HFFc6 (cell line): ENCODE results near the gene NPB. TPM values are rescaled to one million over a fixed set of nuclear protein-coding genes. Genes with fewer than 3 reads are reported as not detected.
A peak's percentile ranks its signal among the peaks of the same experiment; 100 is the strongest.

Experiments used
- DNase-seq: peaks from one replicate; pipeline ENCODE4 v3.0.0-alpha.2; 2018
- H3K27ac Mint-ChIP-seq: 2 replicates; pipeline ENCODE4 v1.8.0; 2020; ENCODE audit warnings: mild to moderate bottlenecking, mixed read lengths
- H3K27me3 Mint-ChIP-seq: 2 replicates; pipeline ENCODE4 v1.8.0; 2021; ENCODE audit warnings: mild to moderate bottlenecking, moderate library complexity, mixed read lengths; ENCODE audit not compliant: insufficient read depth
- H3K36me3 Mint-ChIP-seq: 2 replicates; pipeline ENCODE4 v1.8.0; 2021; ENCODE audit warnings: low read depth, mixed read lengths
- H3K4me1 Mint-ChIP-seq: 2 replicates; pipeline ENCODE4 v1.8.0; 2020; ENCODE audit warnings: low read depth, mixed read lengths
- H3K4me3 Mint-ChIP-seq: 2 replicates; pipeline ENCODE4 v1.8.0; 2020; ENCODE audit warnings: mild to moderate bottlenecking, moderate library complexity, mixed read lengths
- H3K9me3 Mint-ChIP-seq: 2 replicates; pipeline ENCODE4 v1.8.0; 2020; ENCODE audit warnings: mild to moderate bottlenecking, mixed read lengths
- long read RNA-seq: library from polyadenylated mRNA; unstranded; transcript quantifications from one replicate; pipeline ENCODE4 v2.0.0, GENCODE V29; 2019
- total RNA-seq, 6 experiments: library from RNA; stranded (reverse); fragmentation: NEBNext Ultra II Directional; extraction: Animal tissue kit (Norgen Biotek cat#: 25700); gene quantifications; 2 replicates in 1 of 6; 3 replicates in 5 of 6; pipeline ENCODE4 v1.2.3, GENCODE V29; 2021
- TF ChIP-seq, protein P1 (sequence below): fragments of 200-600 bp; sonication (generic); IDR thresholded peaks from 2 replicates; pipeline ENCODE4 v1.5.0; 2021; ENCODE audit warnings: antibody characterized with exemption, mild to moderate bottlenecking

Gene NPB
- total RNA-seq: 1 to 10 TPM in 1 of 6 experiments, under 1 TPM in 5; 0.53 to 1.5 (median 0.71) TPM
- long read RNA-seq, partial matches to known transcripts: 0 of 3 reads
- long read RNA-seq, other reads (novel, unspliced or antisense): 0 of 3 reads

GRCh38 chr17:81902023-81902652 is at the start of gene NPB:
Gene NPB, plus strand, starts transcription at chr17:81902238. Its CDS starts 40 bp downstream, at chr17:81902278.
- H3K4me3 Mint-ChIP-seq: peak within 1 kb of the TSS; percentile 25; the same call in 1 of the 2 replicates
- no peak for DNase-seq
- TF ChIP-seq, protein P1, sequence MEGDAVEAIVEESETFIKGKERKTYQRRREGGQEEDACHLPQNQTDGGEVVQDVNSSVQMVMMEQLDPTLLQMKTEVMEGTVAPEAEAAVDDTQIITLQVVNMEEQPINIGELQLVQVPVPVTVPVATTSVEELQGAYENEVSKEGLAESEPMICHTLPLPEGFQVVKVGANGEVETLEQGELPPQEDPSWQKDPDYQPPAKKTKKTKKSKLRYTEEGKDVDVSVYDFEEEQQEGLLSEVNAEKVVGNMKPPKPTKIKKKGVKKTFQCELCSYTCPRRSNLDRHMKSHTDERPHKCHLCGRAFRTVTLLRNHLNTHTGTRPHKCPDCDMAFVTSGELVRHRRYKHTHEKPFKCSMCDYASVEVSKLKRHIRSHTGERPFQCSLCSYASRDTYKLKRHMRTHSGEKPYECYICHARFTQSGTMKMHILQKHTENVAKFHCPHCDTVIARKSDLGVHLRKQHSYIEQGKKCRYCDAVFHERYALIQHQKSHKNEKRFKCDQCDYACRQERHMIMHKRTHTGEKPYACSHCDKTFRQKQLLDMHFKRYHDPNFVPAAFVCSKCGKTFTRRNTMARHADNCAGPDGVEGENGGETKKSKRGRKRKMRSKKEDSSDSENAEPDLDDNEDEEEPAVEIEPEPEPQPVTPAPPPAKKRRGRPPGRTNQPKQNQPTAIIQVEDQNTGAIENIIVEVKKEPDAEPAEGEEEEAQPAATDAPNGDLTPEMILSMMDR: no peak
- no peak within 1 kb of the TSS; the same call in 1 of the 2 replicates for H3K27ac Mint-ChIP-seq
- peaks cover 7% of the 10 kb centered on the region for H3K27me3 Mint-ChIP-seq
- no peaks in the 10 kb centered on the region for H3K9me3 Mint-ChIP-seq
- H3K36me3 Mint-ChIP-seq: peaks cover 17% of the 10 kb centered on the region
- H3K4me1 Mint-ChIP-seq: peaks cover 26% of the 10 kb centered on the region

DNA sequence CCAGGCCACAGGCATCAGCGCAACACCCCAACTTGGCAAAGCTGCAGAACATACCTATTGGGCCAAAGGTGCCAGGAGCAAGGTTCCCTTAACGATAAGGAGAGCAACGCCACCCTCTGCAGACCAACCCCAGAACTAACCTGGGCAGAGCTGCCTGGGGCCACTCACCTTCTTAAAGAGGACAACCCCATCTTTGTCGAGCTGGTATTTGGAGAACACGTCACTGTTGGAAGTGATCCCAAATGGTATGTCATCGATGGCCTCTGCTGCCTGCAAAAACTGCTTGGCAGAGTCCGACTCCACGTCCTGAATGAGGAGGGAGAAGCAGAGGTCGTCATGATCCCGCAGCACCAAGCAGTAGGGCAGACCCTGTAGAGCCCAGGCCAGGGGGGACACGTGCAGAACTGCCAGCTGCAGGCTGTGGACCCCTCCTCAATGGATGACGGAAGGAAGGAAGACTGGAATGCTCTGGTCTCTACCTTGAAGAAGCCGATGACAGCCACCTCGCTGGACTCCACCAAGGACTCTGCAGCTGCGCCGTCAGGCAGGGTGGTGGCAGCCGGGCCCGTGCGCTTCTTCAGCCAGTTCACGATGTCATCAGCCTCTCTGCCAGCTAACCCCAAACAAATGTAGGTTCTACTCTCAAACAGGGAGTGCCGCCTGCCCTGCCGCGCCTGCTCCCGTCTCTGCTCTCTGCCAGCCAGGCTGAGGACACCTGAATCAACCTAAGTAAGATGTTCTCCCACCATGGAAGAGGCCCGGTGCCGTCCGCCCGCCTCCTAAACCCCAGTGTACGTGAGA is 46.9 kb upstream of the NPB start:
- DNase-seq: no peak
- H3K4me1 Mint-ChIP-seq: peaks cover 13% of the 10 kb centered on the region
- TF ChIP-seq, protein P1: no peak
- peaks cover 4% of the 10 kb centered on the region for H3K27me3 Mint-ChIP-seq
- no peak overlapping the region; the same call in 1 of the 2 replicates for H3K27ac Mint-ChIP-seq
- H3K4me3 Mint-ChIP-seq: no peak overlapping the region
- H3K36me3 Mint-ChIP-seq: peaks cover 35% of the 10 kb centered on the region
- no peaks in the 10 kb centered on the region for H3K9me3 Mint-ChIP-seq

DNA sequence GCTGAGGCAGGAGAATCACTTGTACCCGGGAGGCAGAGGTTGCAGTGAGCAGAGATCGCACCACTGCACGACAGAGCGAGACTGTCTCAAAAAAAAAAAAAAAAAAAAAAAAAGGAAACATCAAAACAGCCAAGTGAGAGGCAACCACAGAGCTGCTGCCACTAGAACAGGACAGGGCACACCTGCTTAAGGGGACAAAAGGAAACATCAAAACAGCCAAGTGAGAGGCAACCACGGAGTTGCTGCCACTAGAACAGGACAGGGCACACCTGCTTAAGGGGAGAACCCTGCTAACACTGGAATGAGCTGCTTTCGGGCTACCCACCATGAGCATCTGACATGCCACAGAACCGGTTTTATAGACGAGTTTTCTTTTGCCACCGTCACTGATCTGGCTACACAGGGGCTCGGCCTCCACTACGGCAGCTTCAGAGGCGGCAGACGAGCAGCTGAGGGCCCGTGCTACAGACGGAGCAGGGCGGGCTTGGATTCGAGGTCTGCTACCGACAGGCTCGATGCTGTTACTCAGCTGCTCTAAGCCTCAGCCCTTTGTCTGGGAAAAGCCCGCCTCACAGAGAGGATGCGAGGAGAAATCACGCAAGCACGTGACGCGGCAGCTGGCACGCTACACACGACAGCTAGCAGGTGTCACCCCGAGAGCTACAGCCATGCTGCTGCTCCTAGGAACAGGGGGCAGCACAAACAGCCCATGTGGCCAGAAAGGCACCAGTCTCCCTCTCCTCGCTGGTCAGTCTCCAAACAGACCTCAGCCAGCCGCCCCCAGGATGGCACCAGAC is 43.7 kb upstream of the NPB start:
- DNase-seq: no peak
- Mint-ChIP-seq H3K4me1 (peaks cover 22% of the 10 kb centered on the region), H3K9me3 (no peaks in the 10 kb centered on the region), H3K27ac (peak overlapping the region; percentile 65; the same call in 1 of the 2 replicates), H3K4me3 (peak overlapping the region; percentile 92), H3K36me3 (peaks cover 27% of the 10 kb centered on the region), H3K27me3 (peaks cover 10% of the 10 kb centered on the region)
- TF ChIP-seq, protein P1: no peak

DNA sequence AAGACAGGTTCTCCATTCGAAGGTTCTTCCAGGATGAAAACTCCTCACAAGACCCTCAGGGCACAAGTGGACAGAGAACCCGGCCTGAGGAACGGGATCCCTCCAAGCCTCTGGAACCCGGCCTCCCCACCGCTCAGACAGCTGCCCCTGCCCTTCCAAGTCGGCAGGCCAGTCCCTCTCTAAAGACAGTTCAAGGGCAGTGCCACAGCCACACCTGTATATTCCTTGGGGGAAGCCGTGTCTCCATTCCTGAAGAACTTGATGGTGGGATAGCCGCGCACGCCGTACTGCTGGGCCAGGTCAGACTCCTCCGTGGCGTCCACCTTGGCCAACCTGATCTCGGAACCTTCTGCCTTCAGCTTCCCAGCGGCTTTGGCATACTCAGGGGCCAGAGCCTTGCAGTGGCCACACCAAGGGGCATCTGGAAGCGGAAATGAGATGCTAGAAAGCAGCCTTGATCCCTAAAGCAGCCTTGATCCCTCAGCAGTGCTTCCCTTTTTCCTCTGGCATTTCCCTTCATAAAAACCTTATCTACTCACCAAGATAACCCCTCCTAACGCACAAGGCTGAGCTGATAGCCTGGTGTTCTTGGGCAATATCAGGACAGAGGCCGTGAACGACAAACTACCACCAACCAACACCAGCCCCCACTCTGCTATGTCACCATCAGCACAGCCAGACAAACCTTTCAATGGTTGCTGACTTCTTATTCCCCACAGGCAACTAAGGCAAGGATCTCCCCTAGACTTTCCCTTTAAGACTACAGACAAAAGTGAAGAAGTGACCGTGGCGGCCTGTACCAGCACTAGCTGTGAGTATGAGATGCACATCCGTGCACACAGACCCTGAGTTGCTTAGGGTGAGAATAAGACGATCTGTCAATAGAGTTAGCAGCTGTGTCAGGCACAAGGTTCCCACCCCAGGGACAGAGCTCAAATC is 42.8 kb upstream of the NPB start:
- no peaks in the 10 kb centered on the region for H3K9me3 Mint-ChIP-seq
- peaks cover 30% of the 10 kb centered on the region for H3K36me3 Mint-ChIP-seq
- DNase-seq: no peak
- H3K4me1 Mint-ChIP-seq: peaks cover 27% of the 10 kb centered on the region
- peak overlapping the region; percentile 65 for H3K27ac Mint-ChIP-seq
- peaks cover 10% of the 10 kb centered on the region for H3K27me3 Mint-ChIP-seq
- TF ChIP-seq, protein P1: no peak
- H3K4me3 Mint-ChIP-seq: peak overlapping the region; percentile 92
